BLaER1 treated with 17β-estradiol and CSF1 and Interleukin-3, amounts not matched to agents 10 nM and 100 nM (cell line): Measurements from ENCODE around the gene APLNR.

Experiments
- H3K27ac ChIP-seq, 11 experiments: shearing (Covaris generic); formaldehyde crosslinking; 2 replicates each; pipeline ENCODE4 v1.8.1; 2022
- H3K27me3 ChIP-seq, 11 experiments: shearing (Covaris generic); formaldehyde crosslinking; 2 replicates each; pipeline ENCODE4 v1.8.1; 2022
- H3K36me3 ChIP-seq, 11 experiments: shearing (Covaris generic); formaldehyde crosslinking; 2 replicates each; pipeline ENCODE4 v1.8.1; 2022
- H3K4me1 ChIP-seq, 10 experiments: shearing (Covaris generic); formaldehyde crosslinking; 2 replicates each; pipeline ENCODE4 v1.8.1; 2022
- H3K4me2 ChIP-seq, 11 experiments: shearing (Covaris generic); formaldehyde crosslinking; 2 replicates each; pipeline ENCODE4 v1.8.1; 2022
- H3K4me3 ChIP-seq, 10 experiments: shearing (Covaris generic); formaldehyde crosslinking; 2 replicates each; pipeline ENCODE4 v1.8.1; 2022
- H3K9ac ChIP-seq, 11 experiments: shearing (Covaris generic); formaldehyde crosslinking; 2 replicates each; pipeline ENCODE4 v1.8.1; 2022
- H3K9me3 ChIP-seq, 11 experiments: shearing (Covaris generic); formaldehyde crosslinking; replicated peaks in 1 of 11; 2 replicates each; pipeline ENCODE4 v1.8.1; 2022
- H4K20me1 ChIP-seq, 11 experiments: shearing (Covaris generic); formaldehyde crosslinking; 2 replicates each; pipeline ENCODE4 v1.8.1; 2022
- Cebpa-rat ChIP-seq, 11 experiments: shearing (Covaris generic); IDR thresholded peaks; 2 replicates each; pipeline ENCODE4 v1.8.1; 2022

The APLNR gene

DNA sequence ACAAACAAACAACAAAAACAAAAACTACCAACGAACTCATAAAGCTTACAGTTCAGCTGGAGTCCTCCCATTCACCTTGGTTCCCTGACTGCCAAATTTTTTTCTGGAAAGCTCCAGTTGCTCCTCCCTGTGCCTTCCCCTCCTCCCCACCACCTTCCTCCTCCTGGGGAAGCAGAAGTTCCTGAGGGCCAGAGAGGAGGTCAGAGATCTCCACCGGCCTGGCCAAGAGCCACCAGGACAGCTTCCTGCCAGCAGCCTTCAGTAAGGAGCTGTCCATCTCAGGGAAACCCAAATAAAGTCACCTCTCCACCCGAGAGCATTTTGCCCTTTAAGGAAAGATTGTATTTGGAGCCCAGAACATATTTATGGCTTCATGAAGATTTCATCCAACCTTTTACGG lies 20.0 kb downstream of the APLNR start:
- no peak for TF ChIP-seq Cebpa-rat (IDR thresholded peaks at IDR 0.05)
- Histone ChIP-seq H3K4me3 (no peak overlapping the region), H3K27me3 (peaks cover 0 to 14% (median 0%) of the 10 kb centered on the region in 11 experiments; a peak in 3 of 22 replicates), H3K9ac (no peak overlapping the region), H3K4me2 (peak overlapping the region in 4 of 11 experiments; percentile 19 to 49 (median 42); a peak in 8 of 22 replicates), H3K27ac (no peak overlapping the region), H3K9me3 (no peaks in the 10 kb centered on the region), H3K36me3 (no peaks in the 10 kb centered on the region), H3K4me1 (peaks cover 17 to 75% (median 40%) of the 10 kb centered on the region in 10 experiments), H4K20me1 (no peaks in the 10 kb centered on the region)

DNA sequence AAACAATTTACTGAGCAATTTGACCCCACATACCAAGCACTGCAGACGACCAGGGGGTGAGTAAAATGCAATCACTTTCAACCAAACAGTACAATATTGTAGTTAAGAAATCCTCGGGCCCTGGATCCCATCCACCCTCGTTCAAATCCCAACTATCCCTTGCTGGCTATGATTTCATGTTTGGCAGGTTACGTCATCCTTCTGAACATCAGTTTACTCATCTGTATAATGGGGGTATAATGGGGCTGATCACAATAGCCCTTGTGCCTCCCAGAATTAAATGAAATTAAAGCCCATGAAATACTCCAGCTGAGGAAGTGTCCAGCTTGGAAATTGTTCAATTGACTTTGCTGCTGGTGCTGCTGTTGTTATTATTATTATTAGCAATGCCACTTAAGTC lies 20.6 kb downstream of the APLNR start:
- no peak overlapping the region for H3K9ac ChIP-seq
- H3K27me3 ChIP-seq, result peaks cover 0 to 12% (median 0%) of the 10 kb centered on the region in 11 experiments; a peak in 3 of 22 replicates
- no peaks in the 10 kb centered on the region for H4K20me1 ChIP-seq
- H3K27ac ChIP-seq, result no peak overlapping the region
- TF ChIP-seq Cebpa-rat (IDR thresholded peaks at IDR 0.05), result no peak
- peak overlapping the region in 3 of 11 experiments; percentile 38 to 49 (median 46); a peak in 4 of 22 replicates for H3K4me2 ChIP-seq
- peaks cover 13 to 70% (median 35%) of the 10 kb centered on the region in 10 experiments; a peak in 19 of 20 replicates for H3K4me1 ChIP-seq
- H3K36me3 ChIP-seq, result no peaks in the 10 kb centered on the region
- no peaks in the 10 kb centered on the region for H3K9me3 ChIP-seq
- no peak overlapping the region for H3K4me3 ChIP-seq

- Histone ChIP-seq H3K4me2 (peak overlapping the region in 6 of 11 experiments; percentile 54 to 83 (median 76); a peak in 7 of 22 replicates), H4K20me1 (no peaks in the 10 kb centered on the region), H3K9me3 (no peaks in the 10 kb centered on the region), H3K4me1 (peaks cover 13 to 56% (median 28%) of the 10 kb centered on the region in 10 experiments; a peak in 19 of 20 replicates), H3K27me3 (peaks cover 0 to 5% (median 0%) of the 10 kb centered on the region in 11 experiments; a peak in 3 of 22 replicates), H3K27ac (no peak overlapping the region), H3K4me3 (no peak overlapping the region), H3K9ac (no peak overlapping the region), H3K36me3 (no peaks in the 10 kb centered on the region)
- TF ChIP-seq Cebpa-rat (IDR thresholded peaks at IDR 0.05), result no peak
These were observed 22.6 kb downstream of the APLNR start for GRCh38 chr11:57214494-57214893.

DNA sequence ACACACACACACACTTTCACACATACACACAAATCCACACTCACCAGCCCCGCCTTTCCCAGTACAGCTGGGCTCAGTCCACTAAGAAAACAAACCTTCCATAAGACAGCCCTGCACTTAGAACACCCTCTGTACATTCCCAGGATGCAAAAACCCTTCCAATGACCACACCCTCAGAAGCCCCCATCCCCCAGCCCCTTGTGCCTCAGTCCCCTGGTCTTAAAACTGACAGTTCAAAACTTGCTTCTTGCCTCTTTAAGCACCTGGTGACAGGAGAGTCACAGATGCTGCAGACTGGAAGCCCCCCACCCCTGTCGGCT lies 23.0 kb downstream of the APLNR start:
- Histone ChIP-seq H3K9me3 (no peaks in the 10 kb centered on the region), H4K20me1 (no peaks in the 10 kb centered on the region), H3K27ac (peak overlapping the region in 7 of 11 experiments; percentile 22 to 82 (median 77); a peak in 10 of 22 replicates), H3K4me2 (peak overlapping the region; percentile 54 to 83 (median 69)), H3K27me3 (peaks cover 0 to 5% (median 0%) of the 10 kb centered on the region in 11 experiments; a peak in 3 of 22 replicates), H3K36me3 (no peaks in the 10 kb centered on the region), H3K4me3 (no peak overlapping the region), H3K4me1 (peaks cover 13 to 51% (median 23%) of the 10 kb centered on the region in 10 experiments; a peak in 19 of 20 replicates), H3K9ac (peak overlapping the region in 3 of 11 experiments; percentile 57 to 67 (median 59); a peak in 3 of 22 replicates)
- no peak for TF ChIP-seq Cebpa-rat (IDR thresholded peaks at IDR 0.05)

GRCh38 chr11:57213342-57214097 lies 23.5 kb downstream of the APLNR start:
- H3K9me3 ChIP-seq, result no peaks in the 10 kb centered on the region
- no peaks in the 10 kb centered on the region for H4K20me1 ChIP-seq
- peaks cover 0 to 5% (median 0%) of the 10 kb centered on the region in 11 experiments; a peak in 3 of 22 replicates for H3K27me3 ChIP-seq
- no peaks in the 10 kb centered on the region for H3K36me3 ChIP-seq
- H3K4me1 ChIP-seq, result peaks cover 13 to 46% (median 18%) of the 10 kb centered on the region in 10 experiments; a peak in 19 of 20 replicates
- H3K4me3 ChIP-seq, result peak overlapping the region in 1 of 10 experiments; percentile 16; a peak in 1 of 20 replicates
- peak overlapping the region in 9 of 11 experiments; percentile 48 to 82 (median 72); a peak in 17 of 22 replicates for H3K27ac ChIP-seq
- peak overlapping the region in 8 of 11 experiments; percentile 53 to 71 (median 60); a peak in 15 of 22 replicates for H3K9ac ChIP-seq
- no peak for TF ChIP-seq Cebpa-rat (IDR thresholded peaks at IDR 0.05)
- peak overlapping the region; percentile 54 to 83 (median 69) for H3K4me2 ChIP-seq

DNA sequence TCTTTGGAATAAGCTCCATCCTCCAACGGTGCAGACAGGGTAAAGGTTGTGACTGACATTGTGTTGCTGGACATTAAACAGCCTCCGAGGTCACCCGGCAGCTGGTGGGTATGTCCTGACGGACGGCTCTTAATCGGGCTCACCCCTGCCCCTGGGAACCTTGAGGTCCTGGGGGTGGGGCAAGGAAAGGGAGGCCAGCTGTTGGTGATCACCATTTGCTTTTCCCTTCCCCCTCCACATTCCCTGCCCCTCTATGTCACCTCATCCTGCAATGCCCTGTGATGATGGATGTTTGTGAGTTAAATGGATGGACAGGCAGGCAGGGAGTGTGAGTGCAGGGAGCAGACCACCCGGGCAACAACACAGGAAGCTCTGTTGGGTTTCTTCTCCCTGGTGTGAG lies 26.3 kb downstream of the APLNR start:
- Histone ChIP-seq H3K4me3 (no peak overlapping the region), H3K4me1 (peaks cover 13 to 22% (median 16%) of the 10 kb centered on the region in 10 experiments; a peak in 19 of 20 replicates), H3K9ac (no peak overlapping the region), H3K4me2 (no peak overlapping the region), H3K27me3 (peaks cover 0 to 5% (median 0%) of the 10 kb centered on the region in 11 experiments; a peak in 3 of 22 replicates), H3K9me3 (no peaks in the 10 kb centered on the region), H3K36me3 (no peaks in the 10 kb centered on the region), H4K20me1 (no peaks in the 10 kb centered on the region), H3K27ac (no peak overlapping the region)
- TF ChIP-seq Cebpa-rat (IDR thresholded peaks at IDR 0.05), result no peak

DNA sequence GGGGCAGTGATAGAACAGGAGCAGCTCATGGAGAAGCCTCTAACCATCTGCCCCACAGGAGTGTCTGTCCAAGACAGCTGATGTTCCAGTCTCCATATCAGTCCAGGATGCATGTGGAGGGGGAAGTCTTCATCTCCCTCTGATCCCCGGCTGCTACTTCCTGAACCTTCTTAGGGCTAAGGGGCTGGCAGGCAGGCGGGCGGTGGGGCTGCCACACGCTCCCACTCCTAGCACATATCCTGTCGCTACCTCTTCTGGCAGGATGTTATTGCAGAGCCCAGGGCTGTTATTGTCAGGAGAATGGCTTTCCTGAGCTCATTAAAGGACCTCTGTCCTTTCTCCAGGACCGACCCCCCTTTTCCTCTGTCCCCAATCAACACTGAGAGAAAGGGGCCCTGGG lies 29.9 kb downstream of the APLNR start:
- Histone ChIP-seq H3K4me3 (no peak overlapping the region), H3K4me2 (no peak overlapping the region), H3K9me3 (no peaks in the 10 kb centered on the region), H3K27me3 (peaks cover 0 to 10% (median 0%) of the 10 kb centered on the region in 11 experiments; a peak in 3 of 22 replicates), H4K20me1 (no peaks in the 10 kb centered on the region), H3K9ac (no peak overlapping the region), H3K36me3 (no peaks in the 10 kb centered on the region), H3K4me1 (no peaks in the 10 kb centered on the region), H3K27ac (no peak overlapping the region)
- TF ChIP-seq Cebpa-rat (IDR thresholded peaks at IDR 0.05), result no peak

DNA sequence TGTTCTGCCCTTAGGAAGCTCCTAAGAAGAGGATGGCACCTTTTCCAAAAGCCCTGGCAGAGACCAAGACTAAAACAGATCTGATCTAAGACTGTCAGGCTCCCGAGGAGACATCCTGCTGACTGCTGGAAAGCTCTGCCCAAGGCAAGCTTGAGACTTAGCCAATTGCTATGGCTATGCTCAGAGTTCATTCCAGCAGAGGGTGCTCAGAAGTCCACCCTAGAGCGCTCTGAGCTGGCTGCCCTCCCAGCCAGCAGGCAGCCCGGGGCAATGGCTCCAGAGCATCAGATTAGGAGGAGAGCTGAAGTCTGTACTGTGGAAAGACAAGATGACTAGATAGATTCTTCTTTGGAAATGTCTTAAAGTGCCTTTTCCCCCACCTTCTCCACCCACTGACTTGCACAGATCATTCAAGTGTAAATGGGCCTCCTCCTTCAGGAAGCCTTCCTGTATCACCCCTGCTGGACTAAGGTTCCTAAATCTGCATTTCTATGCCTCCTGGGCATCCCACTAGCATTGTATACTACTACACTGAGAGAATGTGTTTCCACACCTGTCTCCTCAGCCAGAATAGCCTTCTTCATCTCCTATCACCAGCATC lies 31.9 kb downstream of the APLNR start:
- Histone ChIP-seq H3K4me1 (no peaks in the 10 kb centered on the region), H3K4me2 (no peak overlapping the region), H3K27ac (no peak overlapping the region), H3K27me3 (peaks cover 0 to 16% (median 0%) of the 10 kb centered on the region in 11 experiments; a peak in 2 of 22 replicates), H3K9ac (no peak overlapping the region), H3K9me3 (no peaks in the 10 kb centered on the region), H3K4me3 (no peak overlapping the region), H4K20me1 (no peaks in the 10 kb centered on the region), H3K36me3 (no peaks in the 10 kb centered on the region)
- TF ChIP-seq Cebpa-rat (IDR thresholded peaks at IDR 0.05), result no peak

DNA sequence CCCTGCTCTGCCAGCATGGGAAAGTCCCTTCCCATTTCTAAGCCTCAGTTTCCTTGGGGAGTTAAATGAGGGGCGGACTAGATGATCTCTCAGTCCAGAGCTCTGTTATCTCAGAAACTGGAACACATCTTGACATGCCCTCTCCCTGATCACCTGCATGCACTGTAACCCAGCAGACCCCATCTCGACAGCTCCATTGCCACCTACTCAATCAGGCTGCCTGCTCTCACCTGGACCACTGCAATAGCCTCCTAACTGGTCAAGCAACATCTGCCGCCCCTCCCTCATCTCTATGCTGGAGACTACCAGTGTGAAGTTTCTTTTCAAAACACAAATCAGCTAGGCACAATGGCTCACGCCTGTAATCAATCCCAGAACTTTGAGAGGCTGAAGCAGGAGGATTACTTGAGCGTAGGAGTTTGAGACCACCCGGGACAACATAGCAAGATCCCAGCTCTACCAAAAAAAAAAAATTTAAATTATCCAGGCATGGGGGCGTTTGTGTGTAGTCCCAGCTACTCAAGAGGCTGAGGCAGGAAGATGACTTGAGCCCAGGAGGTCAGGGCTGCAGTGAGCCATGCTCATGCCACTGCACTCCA lies 33.1 kb downstream of the APLNR start:
- Histone ChIP-seq H3K36me3 (no peaks in the 10 kb centered on the region), H3K4me2 (no peak overlapping the region), H3K27ac (no peak overlapping the region), H3K4me1 (no peaks in the 10 kb centered on the region), H3K9me3 (no peaks in the 10 kb centered on the region), H4K20me1 (no peaks in the 10 kb centered on the region), H3K9ac (no peak overlapping the region), H3K27me3 (peaks cover 0 to 23% (median 0%) of the 10 kb centered on the region in 11 experiments; a peak in 2 of 22 replicates), H3K4me3 (no peak overlapping the region)
- TF ChIP-seq Cebpa-rat (IDR thresholded peaks at IDR 0.05), result no peak
